ENCODE measurements around the gene L1CAM.

- TF ChIP-seq YY1 (IDR thresholded peaks at IDR 0.05) (no peak), CTCF (IDR thresholded peaks at IDR 0.05; ENCODE audit: low read depth, low read length, missing input control) (no peak), RAD21 (IDR thresholded peaks at IDR 0.05) (no peak), FOXA1 (IDR thresholded peaks at IDR 0.05) (no peak), TAF1 (conservative IDR thresholded peaks at IDR 0.05) (no peak), SP1 (IDR thresholded peaks at IDR 0.05) (no peak), REST (IDR thresholded peaks at IDR 0.05) (no peak), NR2F2 (IDR thresholded peaks at IDR 0.05) (no peak), GABPA (IDR thresholded peaks at IDR 0.05 in 1 of 2, conservative IDR thresholded peaks at IDR 0.05 in 1 of 2) (no peak), HNF4A (conservative IDR thresholded peaks at IDR 0.05) (no peak), MAX (IDR thresholded peaks at IDR 0.05) (no peak)
Observed at GRCh38 chrX:153844509-153845082, 41.4 kb downstream of the L1CAM start.
